Measurements from ENCODE around the gene RSPO1.

DNA sequence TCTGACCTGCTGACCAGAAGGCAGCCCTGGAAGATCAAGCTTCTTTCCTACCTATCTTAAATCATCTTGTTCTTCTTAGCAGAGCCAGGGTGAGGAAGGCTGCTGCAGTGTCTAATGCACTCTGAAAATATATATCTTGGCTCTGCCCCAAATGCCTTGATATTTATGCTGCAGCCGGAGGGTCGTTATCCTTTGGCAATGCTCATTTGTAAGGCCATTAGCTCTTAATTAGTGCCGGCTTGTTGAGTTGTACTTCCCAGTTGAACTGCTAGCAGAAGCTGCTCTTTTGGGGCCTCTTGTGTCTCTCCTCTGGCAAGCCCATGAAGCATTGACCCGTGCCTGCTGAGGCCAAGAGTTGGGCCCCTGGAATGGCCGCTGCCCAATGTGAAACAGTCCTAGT is 34.8 kb downstream of the RSPO1 start:
- TF ChIP-seq, protein P1, sequence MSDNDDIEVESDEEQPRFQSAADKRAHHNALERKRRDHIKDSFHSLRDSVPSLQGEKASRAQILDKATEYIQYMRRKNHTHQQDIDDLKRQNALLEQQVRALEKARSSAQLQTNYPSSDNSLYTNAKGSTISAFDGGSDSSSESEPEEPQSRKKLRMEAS (IDR thresholded peaks at IDR 0.05; ENCODE audit: low read depth, low read length), result no peak
- no peak for TF ChIP-seq GABPA (IDR thresholded peaks at IDR 0.05; ENCODE audit: low read depth)
- TF ChIP-seq TBL1XR1 (IDR thresholded peaks at IDR 0.05; ENCODE audit: low read depth, low read length), result no peak
- TF ChIP-seq EGR1 (IDR thresholded peaks at IDR 0.05; ENCODE audit: borderline replicate concordance in 1 of 2, low read depth in 2 of 2, low read length in 2 of 2), result no peak
- TF ChIP-seq, protein P2, sequence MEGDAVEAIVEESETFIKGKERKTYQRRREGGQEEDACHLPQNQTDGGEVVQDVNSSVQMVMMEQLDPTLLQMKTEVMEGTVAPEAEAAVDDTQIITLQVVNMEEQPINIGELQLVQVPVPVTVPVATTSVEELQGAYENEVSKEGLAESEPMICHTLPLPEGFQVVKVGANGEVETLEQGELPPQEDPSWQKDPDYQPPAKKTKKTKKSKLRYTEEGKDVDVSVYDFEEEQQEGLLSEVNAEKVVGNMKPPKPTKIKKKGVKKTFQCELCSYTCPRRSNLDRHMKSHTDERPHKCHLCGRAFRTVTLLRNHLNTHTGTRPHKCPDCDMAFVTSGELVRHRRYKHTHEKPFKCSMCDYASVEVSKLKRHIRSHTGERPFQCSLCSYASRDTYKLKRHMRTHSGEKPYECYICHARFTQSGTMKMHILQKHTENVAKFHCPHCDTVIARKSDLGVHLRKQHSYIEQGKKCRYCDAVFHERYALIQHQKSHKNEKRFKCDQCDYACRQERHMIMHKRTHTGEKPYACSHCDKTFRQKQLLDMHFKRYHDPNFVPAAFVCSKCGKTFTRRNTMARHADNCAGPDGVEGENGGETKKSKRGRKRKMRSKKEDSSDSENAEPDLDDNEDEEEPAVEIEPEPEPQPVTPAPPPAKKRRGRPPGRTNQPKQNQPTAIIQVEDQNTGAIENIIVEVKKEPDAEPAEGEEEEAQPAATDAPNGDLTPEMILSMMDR (IDR thresholded peaks at IDR 0.05 in 2 of 3, conservative IDR thresholded peaks at IDR 0.05 in 1 of 3; ENCODE audit: control insufficient read depth in 2 of 3, extremely low read depth in 1 of 3, insufficient read depth in 1 of 3, low read depth in 3 of 3, low read length in 3 of 3), result no peak
- no peak for TF ChIP-seq CBX3 (IDR thresholded peaks at IDR 0.05; ENCODE audit: borderline replicate concordance, low read depth)
- no peak for TF ChIP-seq RCOR1 (conservative IDR thresholded peaks at IDR 0.05; ENCODE audit: low read depth, low read length)
